Measurements from ENCODE around the gene CPT2. TPM values are rescaled to one million over a fixed set of nuclear protein-coding genes. Genes with fewer than 3 reads are reported as not detected.

CPT2 gene
- total RNA-seq (ENCODE audit: low replicate concordance), result 6.0 and 11.2 TPM in 2 replicates

GRCh38 chr1:53196485-53197290, at the start of gene CPT2:
TSS of gene CPT2 (plus strand) at chr1:53196824. CDS start at chr1:53196944, 120 bp downstream.

GRCh38 chr1:53220171-53220961, 23.7 kb downstream of the CPT2 start, which contains the start of gene CZIB:
TSS of gene CZIB (minus strand) at chr1:53220634. CDS start at chr1:53220575, 59 bp downstream.

GRCh38 chr1:53238197-53239155, 41.9 kb downstream of the CPT2 start, which contains the start of gene MAGOH:
TSS of gene MAGOH (minus strand) at chr1:53238518. CDS start at chr1:53238448, 70 bp downstream.

Other genes starting within 250 kb of the CPT2 start
- 4.1 and 173 TPM in 2 replicates for gene PODN, start 134.6 kb upstream of the CPT2 start, total RNA-seq (ENCODE audit: low replicate concordance)
- gene SLC1A7, start 54.2 kb upstream of the CPT2 start, total RNA-seq (ENCODE audit: low replicate concordance), result 0.23 and 2.6 TPM in 2 replicates
- gene CZIB, start 23.8 kb downstream of the CPT2 start, total RNA-seq (ENCODE audit: low replicate concordance), result 44.0 and 55.1 TPM in 2 replicates
- 45.6 and 46.6 TPM in 2 replicates for gene MAGOH, start 41.7 kb downstream of the CPT2 start, total RNA-seq (ENCODE audit: low replicate concordance)
- 8.7 and 16.1 TPM in 2 replicates for gene LRP8, start 131.2 kb downstream of the CPT2 start, total RNA-seq (ENCODE audit: low replicate concordance)

Measured in smooth muscle cell of the coronary artery (primary cell).